GM19099 (cell line): ENCODE measurements around the gene UCK1.

Experiments
- POLR2A ChIP-seq: IDR thresholded peaks from 3 replicates; pipeline ENCODE4 v1.6.1; 2011; ENCODE audit warnings: low read depth; ENCODE audit not compliant: insufficient read length; ENCODE audit errors: extremely low read depth

Gene UCK1

DNA sequence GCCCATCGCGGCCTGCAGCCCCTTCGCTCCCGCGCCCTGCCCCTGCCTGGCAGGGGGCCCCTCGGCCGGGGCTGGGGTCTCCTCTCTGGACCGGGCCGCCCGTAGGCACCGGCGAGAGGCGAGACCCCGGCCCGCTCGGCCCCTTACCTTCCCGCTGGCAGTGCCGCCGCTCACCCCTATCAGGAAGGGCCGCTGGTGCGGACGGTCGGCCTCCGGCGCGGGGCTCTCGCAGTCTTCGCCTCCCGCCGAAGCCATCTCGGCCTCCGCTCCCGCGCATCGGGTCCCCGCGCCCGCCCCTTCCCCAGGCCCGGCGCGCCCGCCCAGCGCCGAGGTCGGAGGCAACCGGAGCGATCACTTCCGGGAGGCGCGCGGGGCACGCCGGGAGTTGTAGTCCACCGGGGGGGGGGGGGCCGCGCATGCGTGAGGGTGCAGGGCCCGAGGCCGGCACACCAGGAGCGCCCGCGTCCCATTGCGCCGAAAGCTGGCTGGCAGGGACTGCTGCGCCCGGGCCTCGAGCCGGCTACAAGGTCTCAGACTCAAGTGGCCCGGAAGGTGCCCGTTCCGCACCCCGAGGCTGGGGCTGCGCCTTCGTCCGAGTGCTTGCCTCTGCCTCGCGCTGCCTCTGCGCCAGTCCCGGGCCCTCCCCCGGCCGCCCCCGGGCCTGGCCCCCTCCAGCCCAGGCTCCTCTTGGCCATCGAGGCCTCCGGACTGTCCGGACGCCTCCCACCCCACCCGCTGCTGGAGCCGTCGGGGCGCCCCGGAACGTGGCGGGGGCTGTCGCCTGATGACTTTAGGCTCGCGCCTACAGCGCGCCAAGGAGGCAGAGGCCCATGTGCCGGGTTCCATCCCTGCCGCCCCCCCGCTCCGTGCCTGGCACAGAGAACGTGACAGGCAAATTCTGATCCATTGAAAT lies at the start of gene UCK1:
UCK1 (minus strand) TSS at position 344 of the 913 bp plus-strand sequence; CDS start at position 255, 89 bp downstream.
- peak; percentile 63 for TF ChIP-seq POLR2A

DNA sequence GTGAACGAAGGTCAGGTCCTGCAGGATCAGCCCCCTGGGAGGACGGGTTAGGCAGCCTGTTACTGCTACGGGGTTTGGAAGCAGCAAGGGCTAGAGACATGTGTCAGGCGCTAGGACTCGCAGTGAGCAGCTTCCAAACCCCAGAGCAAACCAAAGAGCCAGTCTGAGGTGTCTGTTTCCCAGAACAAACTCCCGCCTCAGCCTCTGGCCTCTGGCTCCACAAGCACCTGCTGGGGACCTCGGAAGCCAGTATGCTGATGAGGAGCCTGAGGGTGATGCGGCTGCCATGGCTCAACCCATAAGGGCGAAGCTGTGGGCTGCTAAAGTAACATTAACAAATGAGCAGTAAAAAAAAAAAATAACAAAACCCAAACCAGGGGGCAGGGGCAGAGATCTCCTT lies 49.3 kb upstream of the UCK1 start:
- TF ChIP-seq POLR2A: no peak

DNA sequence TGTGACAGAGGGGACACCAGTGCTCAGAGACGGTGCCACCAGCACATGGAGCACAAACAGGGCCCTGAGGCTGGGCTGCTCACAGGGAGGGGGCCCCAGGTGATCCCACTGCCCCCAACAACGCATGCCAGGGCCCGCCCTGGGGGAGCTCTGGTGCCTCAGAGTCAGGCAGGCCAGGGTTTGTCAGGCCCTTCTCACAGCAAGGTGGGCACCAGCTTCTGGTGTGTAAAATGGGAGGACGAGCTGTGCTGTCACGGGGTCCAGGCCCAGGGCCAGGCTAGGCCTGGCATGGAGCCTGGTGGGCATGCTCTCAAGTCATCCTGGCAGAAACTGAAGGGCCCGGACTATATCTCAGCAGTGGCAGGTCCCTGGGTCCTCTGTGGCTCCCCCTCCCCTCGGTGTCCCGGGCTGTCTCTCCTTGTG lies 48.7 kb upstream of the UCK1 start:
- TF ChIP-seq POLR2A: no peak

DNA sequence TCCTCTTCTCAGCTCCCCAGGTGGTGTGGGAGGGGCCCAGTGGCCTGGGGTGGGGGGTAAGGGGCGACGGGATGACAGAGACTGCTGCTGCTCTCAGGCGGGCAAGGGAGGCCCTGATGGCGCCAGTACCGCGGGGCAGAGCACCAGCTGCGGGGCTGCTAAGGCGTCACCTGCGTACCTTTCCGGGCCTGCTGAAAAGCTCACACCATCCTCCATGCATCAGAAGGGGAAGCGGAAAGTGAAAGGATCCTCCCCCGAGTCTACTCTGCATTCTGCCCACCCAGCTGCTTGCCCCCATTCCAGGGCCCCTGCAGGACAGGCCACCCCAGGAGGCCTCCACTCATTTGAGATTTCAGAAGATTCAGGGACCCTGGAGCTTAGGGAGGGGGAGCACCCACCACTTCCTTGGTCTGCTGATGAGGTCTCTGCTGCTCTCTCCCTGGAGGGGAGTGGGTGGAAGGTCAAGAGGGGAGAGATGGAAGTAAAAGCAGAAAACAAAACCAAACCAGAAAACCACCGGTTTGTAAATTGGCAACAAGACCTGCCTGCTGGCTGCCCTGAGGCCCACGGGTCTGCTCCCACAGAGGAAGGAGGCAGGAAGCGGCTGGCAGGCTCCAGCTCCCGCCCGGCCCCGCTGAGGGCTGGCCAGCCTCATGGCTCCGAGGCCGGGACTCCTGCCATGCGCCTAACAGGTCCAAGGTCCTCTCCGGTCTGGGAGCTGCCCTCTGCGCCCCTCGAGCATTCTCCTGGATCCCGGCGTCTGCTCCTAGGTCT lies 47.9 kb upstream of the UCK1 start:
- no peak for TF ChIP-seq POLR2A

DNA sequence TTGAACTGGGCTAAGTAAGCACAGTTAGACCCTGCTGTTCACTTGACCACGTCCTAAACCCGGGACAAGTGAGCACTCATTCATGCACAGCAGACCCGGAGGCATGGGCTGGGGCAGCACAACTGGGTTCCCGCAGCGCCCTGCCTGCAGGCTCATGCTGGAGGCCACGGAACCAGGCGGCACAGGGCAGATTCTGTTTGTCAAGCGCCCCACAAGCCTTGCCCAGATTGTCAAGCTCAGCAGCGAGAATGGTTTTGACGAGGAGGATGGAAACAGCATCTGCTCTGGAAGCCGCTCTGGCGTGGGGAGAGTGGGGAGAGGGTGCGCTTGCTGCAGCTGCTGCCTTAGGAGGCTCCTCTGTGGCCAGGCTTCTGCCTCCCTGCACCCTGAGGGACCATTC lies 47.0 kb upstream of the UCK1 start:
- TF ChIP-seq POLR2A: no peak

DNA sequence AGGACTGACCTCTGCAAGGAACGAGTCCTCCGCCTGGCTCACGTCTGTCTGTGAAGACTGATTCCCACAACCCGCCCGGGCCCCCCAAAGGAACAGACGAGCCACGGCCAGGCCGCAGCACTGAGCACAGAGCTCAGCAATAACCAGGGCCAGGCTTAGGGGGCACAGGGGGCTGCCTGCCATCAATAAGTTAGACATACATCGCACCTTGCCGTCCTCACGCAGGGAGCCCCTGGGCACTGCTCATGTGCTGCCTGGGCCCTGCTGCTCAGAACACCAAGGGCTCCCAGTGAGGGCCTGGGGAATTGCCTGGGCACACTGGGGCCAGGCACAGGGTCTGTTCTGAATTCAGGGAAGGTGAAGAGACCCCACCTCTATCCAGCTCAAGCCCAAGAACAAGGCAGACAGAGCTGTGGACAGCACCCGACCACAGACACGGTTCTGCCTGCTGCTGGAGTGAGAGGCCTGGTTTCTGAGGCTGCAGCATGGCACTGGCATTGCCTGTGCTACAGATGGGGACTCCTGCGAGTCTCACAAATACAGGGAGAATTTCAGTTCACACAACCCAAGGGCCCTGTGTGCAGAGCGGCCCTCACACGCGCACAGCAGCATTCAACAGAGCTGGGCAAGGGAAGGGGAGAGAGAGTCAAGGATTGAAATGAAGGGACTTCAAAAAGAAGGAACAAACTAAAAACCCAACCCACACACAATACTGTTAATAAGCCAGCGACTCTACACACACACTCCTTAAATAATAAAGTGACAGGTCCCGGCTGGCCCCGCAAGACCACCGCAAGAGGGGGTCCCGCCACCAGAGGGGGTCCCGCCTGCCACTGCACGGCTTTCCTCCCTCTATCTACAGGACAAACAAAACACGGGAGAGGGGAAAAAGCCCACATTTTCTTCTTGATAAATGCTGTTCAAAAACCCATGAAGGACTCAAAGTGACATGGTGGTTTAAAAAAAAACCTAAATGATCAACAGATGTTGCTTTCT lies 46.2 kb upstream of the UCK1 start:
- no peak for TF ChIP-seq POLR2A

DNA sequence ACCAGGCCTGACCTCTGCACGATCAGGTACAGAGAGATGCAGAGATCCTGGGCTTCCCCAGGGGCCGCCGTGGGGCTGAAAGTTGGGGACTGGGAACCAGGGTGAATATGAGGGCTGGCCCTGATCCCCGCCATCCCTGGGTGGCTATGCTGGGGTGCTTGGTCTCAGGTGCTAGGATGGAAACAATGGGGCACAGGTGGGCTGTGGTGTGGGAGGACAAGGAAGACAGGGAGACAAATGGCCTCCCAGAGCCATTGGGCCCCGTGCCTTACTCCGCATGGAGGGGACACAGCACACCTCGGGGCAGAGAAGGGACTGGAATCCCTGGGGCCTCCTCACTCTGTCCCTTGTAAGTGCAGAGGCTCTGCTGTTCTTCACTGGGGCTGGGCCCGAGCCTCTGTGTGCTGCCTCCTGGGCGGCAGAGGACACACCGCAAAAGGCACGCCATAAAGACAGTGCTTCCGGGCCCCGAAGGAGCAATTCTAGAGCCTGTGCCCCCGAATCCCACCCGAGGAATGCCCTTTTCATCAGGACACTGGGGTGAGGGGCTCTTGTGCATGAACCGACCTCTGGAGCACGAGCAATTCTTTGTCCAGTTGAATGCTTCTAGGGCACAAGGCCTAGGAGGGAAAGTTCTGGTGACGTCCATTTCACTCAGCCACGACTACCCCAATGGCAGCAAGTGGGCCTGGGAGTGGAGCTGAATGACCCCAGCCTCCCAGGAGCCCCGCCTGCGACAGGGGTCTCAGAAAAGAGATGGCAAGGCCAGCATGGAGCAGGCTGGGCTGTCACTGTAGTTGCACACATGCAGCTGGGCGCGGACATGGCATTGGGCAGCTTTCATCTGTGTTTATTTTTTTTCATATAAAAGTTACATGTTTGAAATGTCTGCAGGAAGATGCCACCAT lies 45.1 kb upstream of the UCK1 start:
- TF ChIP-seq POLR2A: no peak

DNA sequence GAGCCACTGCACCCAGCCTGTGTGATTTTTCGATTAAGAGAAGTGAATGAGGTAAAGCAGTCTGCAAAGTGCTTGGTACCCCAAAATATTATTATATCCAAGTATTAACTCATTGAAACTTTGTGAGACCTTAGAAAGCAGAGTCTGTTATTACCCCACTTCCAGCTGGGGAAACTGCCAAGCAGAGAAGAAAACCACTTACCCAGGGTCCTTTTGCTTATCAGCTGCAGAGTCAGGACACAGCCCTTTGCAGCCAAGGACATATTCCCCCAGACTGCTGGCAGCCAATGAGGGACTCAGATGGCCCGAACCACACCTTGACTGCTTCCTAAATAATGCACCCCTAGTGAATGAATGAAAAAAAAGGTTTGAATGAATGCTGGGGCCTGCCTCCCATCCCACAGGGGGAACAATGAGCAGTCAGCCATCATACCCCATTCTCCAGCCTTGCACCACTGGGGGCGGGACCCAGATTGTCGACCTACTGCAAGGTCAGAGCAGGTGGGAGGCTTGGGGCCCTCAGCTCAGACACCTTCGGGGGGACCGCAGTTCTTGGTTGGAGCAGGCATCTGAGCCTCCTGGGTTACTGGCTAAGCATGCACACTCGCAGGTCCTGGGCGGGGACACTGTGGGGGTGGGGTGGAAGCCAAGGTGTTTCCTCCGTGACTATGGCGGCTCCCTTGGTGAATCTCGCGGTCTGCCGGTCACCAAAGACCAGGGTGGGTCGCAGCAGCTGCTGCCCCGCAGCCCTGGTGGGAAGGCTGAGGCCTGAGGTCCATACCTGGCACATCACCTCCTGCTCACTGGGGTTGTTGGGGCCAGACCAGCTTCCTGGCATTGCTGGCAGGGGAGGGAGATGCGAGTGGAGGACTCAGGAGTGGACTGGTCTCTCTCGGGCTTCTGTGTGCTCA lies 43.9 kb upstream of the UCK1 start:
- TF ChIP-seq POLR2A: no peak

DNA sequence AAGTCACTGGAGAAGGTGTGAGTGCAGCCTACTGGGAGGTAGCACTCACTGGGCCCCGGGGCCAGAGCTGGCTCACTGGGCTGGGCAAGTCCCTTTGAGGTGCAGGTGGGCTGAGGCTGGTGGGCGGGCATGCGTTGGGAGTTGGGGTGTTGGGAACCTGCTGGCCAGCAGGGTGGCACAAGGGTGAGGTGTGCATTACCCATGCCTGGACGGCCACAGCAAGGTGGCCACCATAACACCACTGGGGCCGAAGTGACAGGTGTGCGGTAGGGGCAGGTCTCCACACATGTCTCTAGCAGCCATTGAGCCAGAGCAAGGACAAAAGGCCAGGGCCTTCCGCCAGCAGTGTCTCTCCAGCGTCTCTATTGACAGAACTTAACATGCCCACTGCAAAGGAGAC lies 36.8 kb upstream of the UCK1 start:
- TF ChIP-seq POLR2A: no peak

DNA sequence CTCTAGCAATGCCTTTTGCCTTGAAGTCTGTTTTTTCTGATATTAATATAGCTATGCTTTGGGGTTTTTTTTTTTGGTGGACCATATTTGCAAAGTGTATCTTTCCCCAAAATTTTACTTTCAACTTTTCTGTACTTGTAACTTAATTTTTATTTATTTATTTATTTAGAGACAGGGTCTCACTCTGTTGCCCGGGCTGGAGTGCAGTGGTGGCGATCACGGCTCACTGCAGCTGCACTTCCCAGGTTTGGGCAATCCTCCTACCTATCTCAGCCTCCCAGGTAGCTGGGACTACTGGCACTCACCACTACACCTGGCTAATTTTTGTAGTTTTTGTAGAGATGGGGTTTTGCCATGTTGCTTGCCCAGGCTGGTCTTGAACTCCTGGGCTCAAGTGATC lies 35.1 kb upstream of the UCK1 start:
- no peak for TF ChIP-seq POLR2A

DNA sequence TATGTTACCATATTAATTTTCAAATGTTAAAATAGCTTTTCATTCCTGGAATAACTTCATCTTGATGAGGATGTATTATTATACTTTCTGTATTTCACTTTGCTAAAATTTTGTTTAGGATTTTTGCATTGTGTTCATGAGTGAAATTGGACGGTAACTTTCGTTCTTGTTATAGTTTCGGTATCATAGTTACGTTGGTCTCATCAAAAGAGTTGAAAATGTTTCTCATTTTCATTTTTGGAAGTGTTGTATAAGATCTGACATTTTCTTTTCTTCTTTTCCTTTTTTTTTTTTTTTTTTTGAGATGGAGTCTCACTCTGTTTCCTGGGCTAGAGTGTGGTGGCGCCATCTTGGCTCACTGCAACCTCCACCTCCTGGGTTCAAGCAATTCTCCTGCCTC lies 34.3 kb upstream of the UCK1 start:
- TF ChIP-seq POLR2A: no peak

DNA sequence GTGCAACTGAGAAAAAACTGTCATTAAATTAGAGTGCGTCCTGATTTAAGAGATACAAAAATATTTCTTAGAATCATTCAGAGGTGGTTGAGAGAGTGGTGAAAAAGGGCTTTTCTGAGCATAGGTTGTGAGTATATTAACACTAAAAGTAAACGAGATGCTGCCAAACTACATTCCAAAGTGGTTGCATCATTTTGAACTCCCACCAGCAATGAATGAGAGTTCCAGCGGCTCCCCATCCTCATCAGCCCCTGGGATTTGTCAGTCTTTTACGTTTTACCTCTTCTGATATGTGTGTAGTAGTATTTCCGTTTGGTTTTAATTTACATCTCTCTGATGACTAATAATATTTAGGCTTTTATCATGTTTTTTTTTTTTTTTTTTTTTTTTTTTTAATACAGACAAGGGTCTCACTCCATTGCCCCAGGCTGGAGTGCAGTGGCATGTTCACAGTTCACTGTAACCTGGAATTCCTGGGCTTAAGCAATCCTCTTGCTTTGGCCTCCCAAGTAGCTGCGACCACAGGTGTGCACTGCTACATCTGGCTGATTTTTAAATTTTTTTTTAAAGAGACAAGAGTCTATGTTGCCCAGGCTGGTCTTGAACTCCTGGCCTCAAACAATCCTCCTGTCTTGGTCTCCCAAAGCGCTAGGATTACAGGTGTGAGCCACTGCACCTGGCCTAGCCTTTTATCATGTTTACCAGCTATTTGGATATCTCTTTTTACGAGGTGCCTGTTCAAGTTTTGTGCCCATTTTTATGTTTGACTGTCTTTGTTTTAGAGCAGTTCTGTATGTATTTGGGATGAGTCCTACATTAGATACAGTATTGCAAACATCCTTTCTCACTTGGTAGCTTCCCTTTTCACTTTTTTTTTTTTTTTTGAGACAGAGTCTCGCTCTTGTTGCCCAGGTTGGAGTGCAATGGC lies 31.2 kb upstream of the UCK1 start:
- no peak for TF ChIP-seq POLR2A
